H1 (cell line): ENCODE measurements around the gene YBX2. TPM values are rescaled to one million over a fixed set of nuclear protein-coding genes. Genes with fewer than 3 reads are reported as not detected.

Experiments used
- CTCF ChIA-PET: fragments of 300-600 bp; sonication (Branson Sonifier 250); formaldehyde crosslinking; loops from one replicate; lab custom pipeline; 2021; ENCODE audit not compliant: partially characterized antibody; lab: Charles Lee
- POLR2A ChIA-PET: fragments of 300-600 bp; sonication (Branson Sonifier 250); formaldehyde crosslinking; loops from one replicate; lab custom pipeline; 2021; ENCODE audit warnings: inconsistent platforms; ENCODE audit not compliant: partially characterized antibody; lab: Charles Lee
- DNase-seq, 2 experiments: peaks; one replicate each; pipeline versions ENCODE4 v3.0.0 to v3.0.0-alpha.2; 2010 to 2022; ENCODE audit warnings: low spot score in 2 of 2, low read depth in 1 of 2, mixed read lengths in 1 of 2
- FAIRE-seq: peaks from 2 replicates; lab custom pipeline; 2011; peaks lifted over from hg19 to GRCh38; lab: Jason Lieb, UNC
- H2AFZ ChIP-seq: 2 replicates; pipeline ENCODE4 v1.8.1; 2012; ENCODE audit warnings: low read length, inconsistent platforms
- H2AK5ac ChIP-seq: 2 replicates; pipeline ENCODE4 v1.6.1; 2013; ENCODE audit warnings: low read depth, low read length
- H2BK120ac ChIP-seq: replicated peaks from 2 replicates; pipeline ENCODE3; 2013; ENCODE audit warnings: low read depth, low read length, inconsistent platforms
- H2BK12ac ChIP-seq: 2 replicates; pipeline ENCODE4 v1.6.1; 2013; ENCODE audit warnings: low read depth, low read length
- H2BK15ac ChIP-seq: 2 replicates; pipeline ENCODE4 v1.6.1; 2013; ENCODE audit warnings: low read length
- H2BK20ac ChIP-seq: 2 replicates; pipeline ENCODE4 v1.6.1; 2013; ENCODE audit warnings: low read length
- H2BK5ac ChIP-seq: 2 replicates; pipeline ENCODE4 v1.6.1; 2013; ENCODE audit warnings: low read depth, low read length
- H3K14ac ChIP-seq: 2 replicates; pipeline ENCODE4 v1.6.1; 2013; ENCODE audit warnings: inconsistent platforms; ENCODE audit not compliant: insufficient read length
- H3K18ac ChIP-seq: 2 replicates; pipeline ENCODE4 v1.6.1; 2013; ENCODE audit warnings: low read length; ENCODE audit errors: extremely low read depth
- H3K23ac ChIP-seq: 2 replicates; pipeline ENCODE4 v1.6.1; 2013; ENCODE audit warnings: inconsistent platforms; ENCODE audit not compliant: insufficient read length
- H3K23me2 ChIP-seq: 2 replicates; pipeline ENCODE4 v1.6.1; 2013; ENCODE audit warnings: low read depth, low read length
- H3K27ac ChIP-seq: 2 replicates; pipeline ENCODE4 v1.6.1; 2011; ENCODE audit warnings: low read depth, low read length, inconsistent platforms
- H3K27me3 ChIP-seq, 4 experiments: replicated peaks in 1 of 4; 1 replicate in 1 of 4; 2 replicates in 3 of 4; pipeline versions ENCODE4 v1.6.1 to v1.8.1; 2011 to 2013; ENCODE audit warnings: low read length in 3 of 4, mild to moderate bottlenecking in 3 of 4, inconsistent platforms in 2 of 4, mixed read lengths in 2 of 4, moderate library complexity in 1 of 4; ENCODE audit not compliant: control insufficient read depth in 3 of 4, insufficient read depth in 3 of 4; ENCODE audit errors: extremely low read depth in 1 of 4
- H3K36me3 ChIP-seq, 4 experiments: 2 replicates each; pipeline versions ENCODE4 v1.6.1 to v1.8.1; 2011 to 2013; ENCODE audit warnings: mild to moderate bottlenecking in 4 of 4, low read length in 3 of 4, moderate library complexity in 2 of 4, control low read depth in 1 of 4, inconsistent platforms in 1 of 4; ENCODE audit not compliant: insufficient read depth in 4 of 4, control insufficient read depth in 2 of 4
- H3K4ac ChIP-seq: replicated peaks from 2 replicates; pipeline ENCODE3; 2013; ENCODE audit warnings: low read length, low read depth, mixed read lengths, inconsistent platforms; ENCODE audit not compliant: insufficient read length
- H3K4me1 ChIP-seq, 4 experiments: replicated peaks in 1 of 4; 1 replicate in 1 of 4; 2 replicates in 3 of 4; pipeline versions ENCODE4 v1.6.1 to v1.8.1; 2011 to 2013; ENCODE audit warnings: low read length in 3 of 4, inconsistent platforms in 2 of 4, mixed read lengths in 1 of 4; ENCODE audit not compliant: insufficient read depth in 4 of 4, control insufficient read depth in 3 of 4
- H3K4me2 ChIP-seq, 2 experiments: 2 replicates each; pipeline versions ENCODE4 v1.6.1 to v1.8.1; 2011 to 2013; ENCODE audit warnings: low read depth in 2 of 2, low read length in 2 of 2, control low read depth in 1 of 2, inconsistent platforms in 1 of 2, mild to moderate bottlenecking in 1 of 2; ENCODE audit not compliant: insufficient read depth in 1 of 2
- H3K4me3 ChIP-seq, 4 experiments: fragments of 200-600, 300-600 bp in 1 of 4; sonication (generic), shearing (Covaris generic), sonication (Bioruptor Twin) in 1 of 4; 2 replicates each; pipeline versions ENCODE4 v1.5.1 to v1.8.1; 2011 to 2016; ENCODE audit warnings: low read length in 4 of 4, low read depth in 3 of 4, control low read depth in 2 of 4, inconsistent platforms in 2 of 4, mild to moderate bottlenecking in 2 of 4, mixed read lengths in 1 of 4, moderate library complexity in 1 of 4; ENCODE audit not compliant: insufficient read depth in 2 of 4; ENCODE audit errors: extremely low read depth in 1 of 4
- H3K56ac ChIP-seq: replicated peaks from 2 replicates; pipeline ENCODE3; 2013; ENCODE audit warnings: low read depth, mild to moderate bottlenecking, mixed read lengths, low read length, inconsistent platforms; ENCODE audit not compliant: insufficient read length
- H3K79me1 ChIP-seq: 2 replicates; pipeline ENCODE4 v1.6.1; 2013; ENCODE audit warnings: low read depth, low read length, control low read depth
- H3K79me2 ChIP-seq, 2 experiments: 2 replicates each; pipeline versions ENCODE4 v1.6.1 to v1.8.1; 2012 to 2013; ENCODE audit warnings: low read length in 2 of 2, mild to moderate bottlenecking in 2 of 2, inconsistent platforms in 1 of 2; ENCODE audit not compliant: insufficient read depth in 2 of 2, control insufficient read depth in 1 of 2
- H3K9ac ChIP-seq, 4 experiments: replicated peaks in 1 of 4; 1 replicate in 1 of 4; 2 replicates in 3 of 4; pipeline versions ENCODE4 v1.6.1 to v1.8.1; 2011 to 2013; ENCODE audit warnings: low read depth in 3 of 4, low read length in 3 of 4, control low read depth in 2 of 4, mild to moderate bottlenecking in 2 of 4, moderate library complexity in 2 of 4, inconsistent platforms in 1 of 4; ENCODE audit errors: extremely low read depth in 1 of 4
- H3K9me3 ChIP-seq, 2 experiments: 2 replicates each; pipeline versions ENCODE4 v1.6.1 to v1.8.1; 2012 to 2013; ENCODE audit warnings: mild to moderate bottlenecking in 2 of 2, moderate library complexity in 2 of 2, control low read depth in 1 of 2, inconsistent platforms in 1 of 2, low read depth in 1 of 2, low read length in 1 of 2, mixed read lengths in 1 of 2; ENCODE audit not compliant: insufficient read depth in 2 of 2
- H4K20me1 ChIP-seq, 2 experiments: replicated peaks in 1 of 2; 2 replicates each; pipeline versions ENCODE3 to v1.8.1; 2011 to 2013; ENCODE audit warnings: inconsistent platforms in 2 of 2, low read length in 2 of 2, mild to moderate bottlenecking in 1 of 2; ENCODE audit not compliant: insufficient read depth in 2 of 2, control insufficient read depth in 1 of 2
- H4K5ac ChIP-seq: 2 replicates; pipeline ENCODE4 v1.6.1; 2013; ENCODE audit warnings: low read length, low read depth, mixed read lengths, inconsistent platforms; ENCODE audit not compliant: insufficient read length
- H4K8ac ChIP-seq: 2 replicates; pipeline ENCODE4 v1.8.0; 2013; ENCODE audit warnings: mild to moderate bottlenecking, moderate library complexity, low read length, inconsistent platforms; ENCODE audit not compliant: insufficient read depth; ENCODE audit errors: extremely low read depth
- H4K91ac ChIP-seq: replicated peaks from 2 replicates; pipeline ENCODE3; 2013; ENCODE audit warnings: low read length, mixed read lengths, inconsistent platforms; ENCODE audit not compliant: insufficient read length
- BACH1 ChIP-seq: IDR thresholded peaks from 2 replicates; pipeline ENCODE4 v1.6.1; 2012; ENCODE audit warnings: low read length, improper control_type of control experiment
- GTF2F1 ChIP-seq: IDR thresholded peaks from 2 replicates; pipeline ENCODE4 v1.6.1; 2012; ENCODE audit warnings: low read depth, low read length, improper control_type of control experiment, borderline replicate concordance
- RAD21 ChIP-seq, 2 experiments: IDR thresholded peaks in 1 of 2; conservative IDR thresholded peaks in 1 of 2; 2 replicates each; pipeline ENCODE4 v1.6.1; 2011; ENCODE audit warnings: low read depth in 2 of 2, low read length in 2 of 2, improper control_type of control experiment in 1 of 2, inconsistent platforms in 1 of 2, mild to moderate bottlenecking in 1 of 2, moderate library complexity in 1 of 2
- RNF2 ChIP-seq: fragments of 200-900, 300-1000 bp; sonication (generic); IDR thresholded peaks from 2 replicates; pipeline ENCODE4 v1.7.1; 2016; ENCODE audit warnings: borderline replicate concordance, low read depth, mild to moderate bottlenecking, antibody characterized with exemption, low read length; ENCODE audit not compliant: poor library complexity, severe bottlenecking; ENCODE audit errors: missing control alignments
- RXRA ChIP-seq: IDR thresholded peaks from 2 replicates; pipeline ENCODE4 v1.6.1; 2011; ENCODE audit warnings: low read depth, mild to moderate bottlenecking, low read length, moderate library complexity; ENCODE audit not compliant: insufficient read depth
- SP1 ChIP-seq: IDR thresholded peaks from 2 replicates; pipeline ENCODE4 v1.6.1; 2011; ENCODE audit warnings: low read depth, low read length
- WGBS, 2 experiments: shearing (Covaris generic) in 1 of 2; methylation state at CpG; one replicate each; pipeline versions ENCODE4 v1.1.6 to v1.1.7; 2013 to 2015; ENCODE audit warnings: low lambda C conversion rate in 2 of 2, mixed read lengths in 2 of 2, inconsistent platforms in 1 of 2, low coverage in 1 of 2, missing lambda C conversion rate in 1 of 2; ENCODE audit not compliant: insufficient replicate concordance in 2 of 2, insufficient coverage in 1 of 2, insufficient read length in 1 of 2; ENCODE audit errors: extremely low coverage in 1 of 2, missing lambda C conversion rate in 1 of 2; 5-methylcytosine and 5-hydroxymethylcytosine counted together
- polyA plus RNA-seq, 7 experiments: library from polyadenylated mRNA; depleted of rRNA in 3 of 7; stranded (reverse) in 5 of 7; unstranded in 2 of 7; fragments of >200 nt in 5 of 7; fragments of 200-250 nt in 2 of 7; gene quantifications; 1 replicate in 5 of 7; 2 replicates in 1 of 7; 4 replicates in 1 of 7; pipeline versions ENCODE4 v1.2.1 to v1.2.3, GENCODE V29; 2011 to 2013; ENCODE audit warnings: missing spikeins in 2 of 7, mixed read lengths in 2 of 7
- total RNA-seq: library from RNA; stranded (reverse); fragmentation: NEBNext Ultra II Directional; extraction: Animal tissue kit (Norgen Biotek cat#: 25700); gene quantifications from 2 replicates; pipeline ENCODE4 v1.2.1, GENCODE V29; 2021

The YBX2 gene
- total and polyA plus RNA-seq, 2 of the 8 experiments (the other 6 are each of a cell fraction or from before 2014, with no cell fraction given), result 19.2 to 30.5 TPM

DNA sequence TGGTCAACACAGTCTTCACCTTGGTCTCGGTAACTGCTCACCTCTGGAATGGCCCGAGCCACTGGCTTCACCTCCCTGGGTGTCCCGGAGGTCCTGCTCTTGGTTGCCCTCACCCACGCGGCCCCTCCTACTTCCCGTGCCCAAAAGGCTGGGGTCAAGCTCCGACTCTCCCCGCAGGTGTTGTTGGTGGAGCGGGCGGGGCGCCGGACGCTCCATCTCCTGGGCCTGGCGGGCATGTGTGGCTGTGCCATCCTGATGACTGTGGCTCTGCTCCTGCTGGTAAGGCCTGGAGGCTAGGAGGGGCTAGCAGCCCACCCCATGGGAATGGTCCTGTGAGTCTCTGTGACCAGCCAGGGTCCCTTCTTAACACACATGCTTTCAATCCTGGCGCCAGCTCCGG, 9.5 kb downstream of the YBX2 start:
- no peak overlapping the region for H2BK5ac ChIP-seq
- H3K79me2 ChIP-seq, result no peaks in the 10 kb centered on the region
- no peak overlapping the region for H3K14ac ChIP-seq
- no peak overlapping the region for H3K56ac ChIP-seq
- no peaks in the 10 kb centered on the region for H3K9me3 ChIP-seq
- H3K79me1 ChIP-seq, result no peaks in the 10 kb centered on the region
- no peak overlapping the region; the same call in 1 of the 2 replicates for H4K8ac ChIP-seq
- ChIA-PET POLR2A (interaction anchor here (0.8 to 4.0 kb wide), 13 partner anchors 8 to 132 kb away, joined by 3 to 22 read pairs (median 7); partner anchors contain the start of genes ACAP1, DVL2 and GPS2), CTCF (interaction anchor here (0.7 to 3.7 kb wide), 5 partner anchors 11 to 107 kb away, joined by 3 to 17 read pairs (median 3); partner anchors contain the start of gene ACAP1)
- H3K4me2 ChIP-seq, result no peak overlapping the region
- no peak overlapping the region for H2AFZ ChIP-seq
- H3K36me3 ChIP-seq, result peaks cover 0 to 6% (median 3%) of the 10 kb centered on the region in 4 experiments; a peak in 3 of 8 replicates
- H3K4ac ChIP-seq, result no peak overlapping the region
- no peak for TF ChIP-seq RXRA
- TF ChIP-seq SP1, result no peak
- TF ChIP-seq RAD21 (IDR thresholded peaks at IDR 0.05 in 1 of 2, conservative IDR thresholded peaks at IDR 0.05 in 1 of 2; ENCODE audit: low read depth in 2 of 2, low read length in 2 of 2), result no peak
- no peak for TF ChIP-seq BACH1
- no peak for TF ChIP-seq GTF2F1
- TF ChIP-seq RNF2, result no peak
- H2AK5ac ChIP-seq, result no peak overlapping the region
- H3K23me2 ChIP-seq, result peaks cover 11% of the 10 kb centered on the region
- H3K4me1 ChIP-seq, result peaks cover 0 to 15% (median 12%) of the 10 kb centered on the region in 4 experiments; a peak in 6 of 7 replicates
- no peak overlapping the region for H3K9ac ChIP-seq
- peaks cover 0 to 13% (median 7%) of the 10 kb centered on the region in 4 experiments; a peak in 6 of 7 replicates for H3K27me3 ChIP-seq
- H2BK12ac ChIP-seq, result no peak overlapping the region
- FAIRE-seq, result no peak
- no peak overlapping the region for H4K91ac ChIP-seq
- H3K18ac ChIP-seq, result no peak overlapping the region
- no peak for DNase-seq
- H2BK15ac ChIP-seq, result no peak overlapping the region
- no peak overlapping the region for H3K23ac ChIP-seq
- no peak overlapping the region for H3K27ac ChIP-seq
- H2BK120ac ChIP-seq, result no peak overlapping the region
- no peak overlapping the region for H2BK20ac ChIP-seq
- H4K20me1 ChIP-seq, result peaks cover 0 to 7% of the 10 kb centered on the region in 2 experiments
- no peak overlapping the region for H4K5ac ChIP-seq
- WGBS, 2 experiments, result 92% methylated on average over 14 of the region's 16 CpGs; no CpG with 5 or more reads in 1 of the 2 experiments
- H3K4me3 ChIP-seq, result no peak overlapping the region
